GM12874 (cell line): ENCODE measurements around the gene MAPK8IP3.

Experiments used
- TF ChIP-seq, protein P1 (sequence below): IDR thresholded peaks from 2 replicates; pipeline ENCODE4 v1.5.1; 2011; ENCODE audit warnings: low read depth, mild to moderate bottlenecking, control low read depth, low read length, moderate library complexity; ENCODE audit not compliant: insufficient read depth

Gene MAPK8IP3

DNA sequence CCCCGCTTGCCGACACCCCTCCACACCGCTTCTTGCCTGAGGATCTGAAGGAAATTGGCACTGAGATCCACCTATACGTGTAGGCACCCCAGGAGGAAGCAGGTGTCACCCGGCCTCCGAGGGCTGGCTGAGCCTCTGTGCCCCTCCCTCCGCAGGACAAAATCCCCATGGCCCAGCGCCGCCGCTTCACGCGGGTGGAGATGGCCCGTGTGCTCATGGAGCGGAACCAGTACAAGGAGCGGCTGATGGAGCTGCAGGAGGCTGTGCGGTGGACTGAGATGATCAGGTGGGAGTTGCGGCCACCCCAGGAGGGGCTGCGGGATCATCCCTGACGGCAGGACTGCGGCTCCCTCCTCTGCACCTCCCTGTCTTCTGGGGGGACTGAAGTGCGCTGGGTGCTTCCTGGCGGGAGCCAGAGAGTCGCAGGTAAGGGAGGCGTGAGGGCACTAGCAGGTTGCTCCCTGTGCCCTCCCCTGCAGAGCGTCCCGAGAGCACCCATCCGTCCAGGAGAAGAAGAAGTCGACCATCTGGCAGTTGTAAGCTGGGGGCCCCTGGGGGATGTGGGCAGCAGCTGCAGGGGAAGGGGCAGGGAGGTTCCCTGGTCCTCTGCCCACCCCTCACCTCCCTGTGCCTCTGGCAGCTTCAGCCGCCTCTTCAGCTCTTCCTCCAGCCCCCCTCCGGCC, 56.3 kb downstream of the MAPK8IP3 start:
- TF ChIP-seq, protein P1, sequence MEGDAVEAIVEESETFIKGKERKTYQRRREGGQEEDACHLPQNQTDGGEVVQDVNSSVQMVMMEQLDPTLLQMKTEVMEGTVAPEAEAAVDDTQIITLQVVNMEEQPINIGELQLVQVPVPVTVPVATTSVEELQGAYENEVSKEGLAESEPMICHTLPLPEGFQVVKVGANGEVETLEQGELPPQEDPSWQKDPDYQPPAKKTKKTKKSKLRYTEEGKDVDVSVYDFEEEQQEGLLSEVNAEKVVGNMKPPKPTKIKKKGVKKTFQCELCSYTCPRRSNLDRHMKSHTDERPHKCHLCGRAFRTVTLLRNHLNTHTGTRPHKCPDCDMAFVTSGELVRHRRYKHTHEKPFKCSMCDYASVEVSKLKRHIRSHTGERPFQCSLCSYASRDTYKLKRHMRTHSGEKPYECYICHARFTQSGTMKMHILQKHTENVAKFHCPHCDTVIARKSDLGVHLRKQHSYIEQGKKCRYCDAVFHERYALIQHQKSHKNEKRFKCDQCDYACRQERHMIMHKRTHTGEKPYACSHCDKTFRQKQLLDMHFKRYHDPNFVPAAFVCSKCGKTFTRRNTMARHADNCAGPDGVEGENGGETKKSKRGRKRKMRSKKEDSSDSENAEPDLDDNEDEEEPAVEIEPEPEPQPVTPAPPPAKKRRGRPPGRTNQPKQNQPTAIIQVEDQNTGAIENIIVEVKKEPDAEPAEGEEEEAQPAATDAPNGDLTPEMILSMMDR = no peak

DNA sequence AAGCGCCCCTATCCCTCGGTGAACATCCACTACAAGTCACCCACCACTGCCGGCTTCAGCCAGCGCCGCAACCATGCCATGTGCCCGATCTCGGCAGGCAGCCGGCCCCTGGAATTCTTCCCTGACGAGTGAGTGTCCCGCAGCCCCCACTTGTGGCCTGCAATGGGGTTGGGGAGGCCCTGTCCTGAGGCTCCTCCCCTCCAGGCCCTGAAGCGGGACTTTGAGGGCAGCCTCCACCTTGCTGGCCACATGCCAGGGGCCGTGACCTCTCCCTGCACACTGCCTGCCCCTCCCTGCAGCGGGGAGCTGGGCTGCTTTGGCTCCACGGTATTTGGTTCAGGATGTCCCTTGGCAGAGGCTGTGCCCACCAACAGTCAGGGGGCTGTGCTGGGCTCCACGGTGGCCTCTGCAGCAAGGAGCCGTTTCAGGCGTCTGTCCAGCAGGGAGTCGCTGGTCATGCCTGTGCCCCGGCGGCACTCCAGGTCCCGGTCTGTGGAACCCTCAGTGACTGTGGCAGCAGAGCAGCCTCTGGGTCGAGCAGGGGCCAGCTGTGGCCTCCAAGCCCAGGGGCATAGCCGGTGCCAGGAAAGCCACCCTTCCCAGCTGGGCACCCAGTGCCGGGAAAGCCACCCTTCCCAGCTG, 57.0 kb downstream of the MAPK8IP3 start:
- TF ChIP-seq, protein P1 = no peak

DNA sequence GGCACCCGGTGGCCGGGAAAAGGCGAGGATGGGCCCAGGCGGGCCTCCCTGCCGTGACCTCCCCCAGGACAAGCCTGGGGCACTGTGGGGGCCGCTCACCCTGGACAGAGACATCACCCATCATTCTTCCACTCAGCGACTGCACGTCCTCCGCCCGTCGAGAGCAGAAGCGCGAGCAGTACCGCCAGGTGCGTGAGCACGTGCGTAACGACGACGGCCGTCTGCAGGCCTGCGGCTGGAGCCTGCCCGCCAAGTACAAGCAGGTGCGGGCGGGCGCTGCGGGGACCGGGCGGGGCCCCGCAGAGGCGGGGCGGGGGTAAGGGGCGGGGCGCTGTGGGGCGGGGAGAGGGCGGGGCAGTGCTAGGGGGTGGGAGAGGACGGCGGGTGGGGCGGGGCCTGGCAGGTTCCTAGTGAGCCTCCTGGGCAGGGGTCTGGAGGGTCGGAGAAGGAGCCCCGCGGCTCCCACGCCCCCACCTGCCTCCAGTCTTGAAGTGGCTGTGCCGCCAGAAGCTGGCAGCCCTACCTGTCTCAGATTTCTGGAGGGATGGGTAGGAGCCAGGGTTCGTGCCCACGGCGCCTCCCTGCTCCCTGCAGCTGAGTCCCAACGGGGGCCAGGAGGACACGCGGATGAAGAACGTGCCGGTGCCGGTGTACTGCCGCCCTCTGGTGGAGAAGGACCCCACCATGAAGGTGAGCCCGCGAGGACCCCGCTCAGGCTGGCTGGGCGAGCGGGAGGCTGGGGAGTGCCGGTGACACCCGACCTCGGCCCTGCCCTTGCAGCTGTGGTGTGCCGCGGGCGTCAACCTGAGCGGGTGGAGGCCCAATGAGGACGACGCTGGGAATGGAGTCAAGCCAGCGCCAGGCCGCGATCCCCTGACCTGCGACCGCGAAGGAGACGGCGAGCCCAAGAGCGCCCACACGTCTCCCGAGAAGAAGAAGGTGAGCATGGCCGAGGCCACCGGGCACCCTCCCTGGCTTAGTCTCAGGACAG, 57.8 kb downstream of the MAPK8IP3 start:
- TF ChIP-seq, protein P1 = no peak

DNA sequence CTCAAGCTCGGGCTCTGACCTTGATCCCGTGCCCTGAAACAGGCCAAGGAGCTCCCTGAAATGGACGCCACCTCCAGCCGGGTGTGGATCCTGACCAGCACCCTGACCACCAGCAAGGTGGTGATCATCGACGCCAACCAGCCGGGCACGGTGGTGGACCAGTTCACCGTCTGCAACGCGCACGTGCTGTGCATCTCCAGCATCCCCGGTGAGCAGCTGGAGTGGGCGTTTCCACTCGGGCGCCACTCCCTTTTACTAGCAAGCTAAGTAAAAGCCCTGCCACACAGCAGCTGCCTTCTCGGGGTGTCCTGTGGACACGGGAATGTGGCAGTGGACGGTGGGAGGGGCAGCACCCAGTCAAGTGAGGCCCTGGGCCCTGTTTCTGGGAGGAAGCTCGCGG, 59.0 kb downstream of the MAPK8IP3 start:
- TF ChIP-seq, protein P1 = no peak

DNA sequence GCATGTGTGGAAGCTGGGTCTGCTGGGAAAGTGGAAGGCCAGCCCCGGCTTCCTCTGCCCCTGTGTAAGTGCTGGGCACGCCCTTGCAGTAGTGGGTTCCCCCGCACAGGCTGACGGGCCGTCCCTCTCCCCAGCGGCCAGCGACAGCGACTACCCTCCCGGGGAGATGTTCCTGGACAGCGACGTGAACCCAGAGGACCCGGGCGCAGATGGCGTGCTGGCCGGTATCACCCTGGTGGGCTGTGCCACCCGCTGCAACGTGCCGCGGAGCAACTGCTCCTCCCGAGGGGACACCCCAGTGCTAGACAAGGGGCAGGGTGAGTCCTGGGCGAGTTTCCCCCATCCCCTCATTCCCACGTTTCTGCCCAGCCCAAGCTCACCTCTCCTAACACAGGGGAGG, 59.8 kb downstream of the MAPK8IP3 start:
- TF ChIP-seq, protein P1 = no peak

DNA sequence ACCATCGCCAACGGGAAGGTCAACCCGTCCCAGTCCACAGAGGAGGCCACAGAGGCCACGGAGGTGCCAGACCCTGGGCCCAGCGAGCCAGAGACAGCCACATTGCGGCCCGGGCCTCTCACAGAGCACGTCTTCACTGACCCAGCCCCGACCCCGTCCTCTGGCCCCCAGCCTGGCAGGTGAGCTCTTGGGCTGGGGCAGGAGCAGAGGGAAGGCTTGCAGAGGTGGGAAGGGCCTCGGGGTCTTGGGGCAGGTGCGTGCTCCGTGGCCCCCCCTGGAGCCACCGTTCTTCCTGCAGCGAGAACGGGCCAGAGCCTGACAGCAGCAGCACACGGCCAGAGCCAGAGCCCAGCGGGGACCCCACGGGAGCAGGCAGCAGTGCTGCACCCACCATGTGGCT, 60.2 kb downstream of the MAPK8IP3 start:
- TF ChIP-seq, protein P1 = no peak

DNA sequence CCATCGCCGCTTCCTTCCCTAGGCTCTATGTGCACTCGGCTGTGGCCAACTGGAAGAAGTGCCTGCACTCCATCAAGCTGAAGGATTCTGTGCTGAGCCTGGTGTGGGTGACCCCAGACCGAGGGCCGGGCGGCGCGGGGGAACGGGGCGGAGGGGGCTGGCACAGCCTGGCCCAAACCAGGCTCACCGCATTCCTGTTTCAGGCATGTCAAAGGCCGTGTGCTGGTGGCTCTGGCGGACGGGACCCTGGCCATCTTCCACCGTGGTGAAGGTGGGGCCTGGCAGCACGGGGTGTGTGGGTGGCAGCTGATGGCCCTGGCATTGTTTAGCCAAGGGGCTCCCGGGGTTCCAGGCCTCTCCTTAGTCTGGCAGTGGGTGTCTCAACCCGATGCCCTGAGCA, 60.7 kb downstream of the MAPK8IP3 start:
- TF ChIP-seq, protein P1 = no peak
